DOHH2 (cell line): ENCODE measurements around the gene ANXA1.

Experiments used
- CTCF ChIP-seq: fragments of 200-600 bp; sonication (generic); IDR thresholded peaks from one replicate; pipeline ENCODE4 v1.5.1; 2014; ENCODE audit warnings: antibody characterized with exemption, mild to moderate bottlenecking, low read depth, low read length; ENCODE audit not compliant: poor library complexity, severe bottlenecking
- EZH2phosphoT487 ChIP-seq: fragments of 200-600 bp; sonication (generic); IDR thresholded peaks from 2 replicates; pipeline ENCODE4 v1.6.1; 2017; ENCODE audit warnings: borderline replicate concordance, mild to moderate bottlenecking, antibody characterized with exemption, low read length, moderate library complexity, mixed read lengths

GRCh38 chr9:73158723-73159122 is 7.1 kb downstream of the ANXA1 start:
- TF ChIP-seq EZH2phosphoT487 = no peak
- no peak for TF ChIP-seq CTCF
